Stomach (tissue), 9 donors: ENCODE results near the gene GPR143. TPM values are rescaled to one million over a fixed set of nuclear protein-coding genes. Genes with fewer than 3 reads are reported as not detected.

Experiments used
- DNase-seq, 2 donors: peaks; one replicate each; pipeline versions ENCODE4 v3.0.0 to v3.0.0-alpha.2; 2013 to 2019
- H3K27ac ChIP-seq, 5 donors: fragments of 200-600 bp in 4 of 5; sonication (generic) in 4 of 5; one replicate each; pipeline ENCODE4 v1.5.1; 2013 to 2019; ENCODE audit warnings: mild to moderate bottlenecking in 1 of 5, moderate library complexity in 1 of 5
- H3K27me3 ChIP-seq, 3 donors: fragments of 200-600 bp; sonication (generic); one replicate each; pipeline ENCODE4 v1.5.1; 2017 to 2019; ENCODE audit warnings: mixed run types in 1 of 3
- H3K36me3 ChIP-seq, 4 donors: fragments of 200-600 bp; sonication (generic); 1 replicate in 3 of 4; 2 replicates in 1 of 4; pipeline ENCODE4 v1.5.1; 2016 to 2019
- H3K4me1 ChIP-seq, 4 donors: fragments of 200-600 bp; sonication (generic); one replicate each; pipeline ENCODE4 v1.5.1; 2016 to 2019
- H3K4me3 ChIP-seq, 4 donors: fragments of 200-600 bp; sonication (generic) in 3 of 4; one replicate each; pipeline ENCODE4 v1.5.1; 2016 to 2019; ENCODE audit warnings: mild to moderate bottlenecking in 1 of 4
- H3K9me3 ChIP-seq, 4 donors: fragments of 200-600 bp; sonication (generic); one replicate each; pipeline ENCODE4 v1.5.1; 2016 to 2019
- CTCF ChIP-seq, 7 experiments: fragments of 450-650 bp in 4 of 7; fragments of 200-600 bp in 3 of 7; sonication (generic) in 3 of 7; IDR thresholded peaks; one replicate each; pipeline ENCODE4 v1.5.1; 2016 to 2019; ENCODE audit warnings: antibody characterized with exemption in 7 of 7, control low read depth in 2 of 7, mild to moderate bottlenecking in 1 of 7
- EP300 ChIP-seq: sonication (generic); formaldehyde crosslinking; IDR thresholded peaks from one replicate; pipeline ENCODE4 v1.6.1; 2017; ENCODE audit warnings: antibody characterized with exemption
- POLR2A ChIP-seq, 4 donors: fragments of 450-650 bp; IDR thresholded peaks; one replicate each; pipeline ENCODE4 v1.6.1; 2016; ENCODE audit warnings: antibody characterized with exemption in 4 of 4, control low read depth in 2 of 4, mild to moderate bottlenecking in 1 of 4, moderate library complexity in 1 of 4
- POLR2AphosphoS5 ChIP-seq, 3 donors: sonication (generic); formaldehyde crosslinking; IDR thresholded peaks; one replicate each; pipeline ENCODE4 v1.6.1; 2016; ENCODE audit warnings: antibody characterized with exemption in 3 of 3
- WGBS, 5 donors: extraction: QIAGEN DNeasy Blood & Tissue Kit in 3 of 5; methylation state at CpG; one replicate each; pipeline versions ENCODE4 v1.1.5 to v1.1.7; 2013 to 2018; 5-methylcytosine and 5-hydroxymethylcytosine counted together
- intact Hi-C: fragments of 100-400 bp; cut with DNase I; formaldehyde crosslinking; loops from one replicate; pipeline ENCODE4 v1.15.1; 2023; ENCODE audit warnings: low total_unique reads
- polyA plus RNA-seq, 3 donors: library from polyadenylated mRNA; stranded (reverse); fragments of 200-250 nt; gene quantifications; one replicate each; pipeline ENCODE4 v1.2.3, GENCODE V29; 2013
- total RNA-seq, 5 donors: library from RNA; depleted of rRNA; stranded (reverse); fragments of >200 nt; gene quantifications; one replicate each; pipeline versions ENCODE4 v1.1.0 to v1.2.3, GENCODE V29; 2014 to 2016
- donor health status: healthy with polysubstance abuse.
- donor health status: Bipolar disorder and iron deficiency.
- donor health status: healthy.

Gene GPR143
- total and polyA plus RNA-seq, 8 donors, result 0.46 to 2.3 (median 1.2) TPM; not detected in 4

GRCh38 chrX:9708923-9709553, 56.6 kb downstream of the GPR143 start:
- TF ChIP-seq POLR2AphosphoS5 (IDR thresholded peaks at IDR 0.05), result no peak
- peak in 5 of 7 experiments; percentile 50 to 78 (median 65) for TF ChIP-seq CTCF (IDR thresholded peaks at IDR 0.05)
- TF ChIP-seq EP300, result no peak
- H3K27me3 ChIP-seq, result no peaks in the 10 kb centered on the region
- no peak overlapping the region for H3K27ac ChIP-seq
- DNase-seq, result peak; percentile 79 to 88
- H3K36me3 ChIP-seq, result peaks cover 0 to 65% (median 57%) of the 10 kb centered on the region in 4 donors
- H3K9me3 ChIP-seq, result peaks cover 0 to 9% (median 4%) of the 10 kb centered on the region in 4 donors
- peaks cover 0 to 4% (median 0%) of the 10 kb centered on the region in 4 donors for H3K4me1 ChIP-seq
- intact Hi-C loops, result no loop called here
- 28 to 39% (median 33%) methylated on average over 16 to 17 of the region's 17 CpGs for WGBS, 5 donors
- H3K4me3 ChIP-seq, result no peak overlapping the region

GRCh38 chrX:9708086-9708485, 57.6 kb downstream of the GPR143 start:
- H3K27me3 ChIP-seq, result no peaks in the 10 kb centered on the region
- intact Hi-C loops, result no loop called here
- 74 to 90% (median 77%) methylated on average over 10 of the region's 10 CpGs for WGBS, 5 donors
- peaks cover 0 to 9% (median 4%) of the 10 kb centered on the region in 4 donors for H3K9me3 ChIP-seq
- H3K27ac ChIP-seq, result no peak overlapping the region
- peaks cover 0 to 57% (median 48%) of the 10 kb centered on the region in 4 donors for H3K36me3 ChIP-seq
- H3K4me3 ChIP-seq, result no peak overlapping the region
- H3K4me1 ChIP-seq, result peaks cover 0 to 4% (median 0%) of the 10 kb centered on the region in 4 donors
- DNase-seq, result no peak
- TF ChIP-seq POLR2A (IDR thresholded peaks at IDR 0.05) (no peak), EP300 (no peak), CTCF (IDR thresholded peaks at IDR 0.05) (no peak), POLR2AphosphoS5 (IDR thresholded peaks at IDR 0.05) (no peak)

GRCh38 chrX:9707306-9708033, 58.2 kb downstream of the GPR143 start:
- WGBS, 5 donors, result 74 to 85% (median 81%) methylated on average over 9 to 13 of the region's 13 CpGs
- no peak for DNase-seq
- Histone ChIP-seq H3K4me3 (no peak overlapping the region), H3K27ac (no peak overlapping the region), H3K9me3 (peaks cover 0 to 9% (median 4%) of the 10 kb centered on the region in 4 donors), H3K4me1 (peaks cover 0 to 4% (median 0%) of the 10 kb centered on the region in 4 donors), H3K27me3 (no peaks in the 10 kb centered on the region), H3K36me3 (peaks cover 0 to 51% (median 42%) of the 10 kb centered on the region in 4 donors)
- intact Hi-C loops, result no loop called here
- TF ChIP-seq POLR2A (IDR thresholded peaks at IDR 0.05) (no peak), CTCF (IDR thresholded peaks at IDR 0.05) (no peak), POLR2AphosphoS5 (IDR thresholded peaks at IDR 0.05) (no peak), EP300 (no peak)

GRCh38 chrX:9706421-9706820, 59.2 kb downstream of the GPR143 start:
- peaks cover 0 to 46% (median 35%) of the 10 kb centered on the region in 4 donors for H3K36me3 ChIP-seq
- H3K9me3 ChIP-seq, result peaks cover 0 to 9% (median 4%) of the 10 kb centered on the region in 4 donors
- TF ChIP-seq POLR2A (IDR thresholded peaks at IDR 0.05) (no peak), EP300 (no peak), CTCF (IDR thresholded peaks at IDR 0.05) (no peak), POLR2AphosphoS5 (IDR thresholded peaks at IDR 0.05) (no peak)
- H3K27me3 ChIP-seq, result no peaks in the 10 kb centered on the region
- 53 to 77% (median 74%) methylated on average over 4 of the region's 4 CpGs for WGBS, 5 donors
- H3K4me1 ChIP-seq, result peaks cover 0 to 4% (median 0%) of the 10 kb centered on the region in 4 donors
- DNase-seq, result no peak
- intact Hi-C loops, result no loop called here
- H3K27ac ChIP-seq, result no peak overlapping the region
- H3K4me3 ChIP-seq, result no peak overlapping the region
